ENCODE data around the gene TTC28. TPM values are rescaled to one million over a fixed set of nuclear protein-coding genes. Genes with fewer than 3 reads are reported as not detected.

The TTC28 gene
- total and polyA plus RNA-seq, 8 donors = 2.2 to 18.6 (median 11.5) TPM

- intact Hi-C loops (cut with DNase I) = loop anchor here in 2 of 3 donors (5.0 to 10.0 kb wide), 2 partner anchors 109 to 112 kb away; no protein-coding TSS in a partner anchor
- no peaks in the 10 kb centered on the region for H3K4me1 ChIP-seq
- 91 to 97% methylated on average over 6 of the region's 6 CpGs for WGBS, 2 donors
Observed at GRCh38 chr22:28004021-28004420, 675.6 kb downstream of the TTC28 start.

DNA sequence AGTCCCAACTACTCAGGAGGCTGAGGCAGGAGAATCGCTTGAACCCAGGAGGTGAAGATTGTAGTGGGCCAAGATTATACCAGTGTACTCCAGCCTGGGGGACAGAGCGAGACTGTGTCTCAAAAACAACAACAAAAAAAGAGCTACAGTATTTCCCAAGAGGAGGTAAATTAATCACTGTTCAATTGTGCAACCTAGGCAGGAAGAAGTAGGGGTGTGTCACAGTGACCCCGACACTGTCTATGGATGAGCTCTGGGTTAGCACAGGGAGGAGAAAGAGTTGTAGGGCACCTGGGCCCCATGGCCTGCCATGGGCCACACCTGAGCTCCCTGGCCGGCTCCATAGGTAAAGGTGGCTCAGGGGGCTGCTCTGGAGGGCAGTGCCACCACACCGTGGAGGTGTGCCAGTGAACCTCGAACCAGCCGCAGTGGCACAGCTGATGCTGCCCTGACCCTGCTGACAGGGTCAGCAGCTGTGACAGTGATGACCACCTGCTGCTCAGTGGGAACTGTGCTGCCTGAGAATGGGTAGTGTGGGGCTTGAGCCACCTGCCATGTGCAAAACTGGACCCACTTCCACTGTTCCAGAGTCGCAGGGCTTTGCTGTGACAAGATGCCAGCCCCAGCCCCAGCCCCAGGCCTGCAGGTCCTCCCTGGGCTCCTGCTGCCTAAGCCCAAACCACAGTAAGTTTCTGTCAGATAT lies 676.6 kb downstream of the TTC28 start:
- ATAC-seq (no peak), FAIRE-seq (no peak), DNase-seq (no peak)
- H3K4me1 ChIP-seq = no peaks in the 10 kb centered on the region
- H3K36me3 ChIP-seq = no peaks in the 10 kb centered on the region
- H3K27ac ChIP-seq = no peak overlapping the region
- no peaks in the 10 kb centered on the region for H3K9me3 ChIP-seq
- WGBS, 2 donors = 89 to 92% methylated on average over 8 of the region's 8 CpGs
- no peak for TF ChIP-seq CTCF (IDR thresholded peaks at IDR 0.05)
- intact Hi-C loops (cut with DNase I) = loop anchor here in 2 of 3 donors (5.0 to 10.0 kb wide), 2 partner anchors 108 to 111 kb away; no protein-coding TSS in a partner anchor
- H3K4me3 ChIP-seq = no peak overlapping the region
- H3K27me3 ChIP-seq = no peaks in the 10 kb centered on the region

More at GRCh38 chr22:28004021-28004420, 675.6 kb downstream of the TTC28 start:
- Histone ChIP-seq H3K4me3 (no peak overlapping the region), H3K27ac (no peak overlapping the region), H3K9me3 (no peaks in the 10 kb centered on the region), H3K27me3 (no peaks in the 10 kb centered on the region), H3K36me3 (no peaks in the 10 kb centered on the region)
- ATAC-seq = no peak
- DNase-seq = no peak
- FAIRE-seq = no peak
- no peak for TF ChIP-seq CTCF (IDR thresholded peaks at IDR 0.05)

DNA sequence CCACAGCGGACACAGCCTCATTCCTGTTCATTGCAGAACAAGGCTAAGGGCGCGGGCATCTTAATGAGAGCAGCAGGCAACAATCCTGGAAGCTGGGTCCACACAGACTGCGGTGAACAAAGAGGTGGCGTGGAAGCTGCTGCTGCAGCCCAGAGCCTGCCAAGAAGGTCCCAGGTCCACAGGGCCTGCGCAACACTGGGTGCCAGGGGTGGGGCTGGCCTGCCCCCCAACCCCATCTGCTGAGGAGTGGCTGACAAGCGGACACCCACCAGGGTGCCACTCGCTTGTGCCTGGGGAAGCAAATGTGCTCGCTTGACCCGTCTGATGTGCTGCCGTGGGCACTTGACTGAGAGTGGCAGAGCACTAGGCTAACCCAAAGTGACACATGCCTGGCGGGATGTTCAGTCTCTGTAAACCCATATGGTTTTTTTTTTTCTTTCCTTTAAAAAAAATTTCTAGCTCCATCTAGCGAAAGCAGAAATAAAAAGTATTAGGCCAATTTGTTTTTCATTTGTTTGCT lies 677.4 kb downstream of the TTC28 start:
- Histone ChIP-seq H3K4me3 (no peak overlapping the region), H3K27me3 (no peaks in the 10 kb centered on the region), H3K4me1 (no peaks in the 10 kb centered on the region), H3K36me3 (no peaks in the 10 kb centered on the region), H3K9me3 (no peaks in the 10 kb centered on the region), H3K27ac (no peak overlapping the region)
- FAIRE-seq (no peak), ATAC-seq (no peak), DNase-seq (no peak)
- WGBS, 2 donors = 93 to 95% methylated on average over 13 of the region's 13 CpGs
- no peak for TF ChIP-seq CTCF (IDR thresholded peaks at IDR 0.05)
- intact Hi-C loops (cut with DNase I) = loop anchor here in 2 of 3 donors (5.0 to 10.0 kb wide), 2 partner anchors 107 to 110 kb away; no protein-coding TSS in a partner anchor

DNA sequence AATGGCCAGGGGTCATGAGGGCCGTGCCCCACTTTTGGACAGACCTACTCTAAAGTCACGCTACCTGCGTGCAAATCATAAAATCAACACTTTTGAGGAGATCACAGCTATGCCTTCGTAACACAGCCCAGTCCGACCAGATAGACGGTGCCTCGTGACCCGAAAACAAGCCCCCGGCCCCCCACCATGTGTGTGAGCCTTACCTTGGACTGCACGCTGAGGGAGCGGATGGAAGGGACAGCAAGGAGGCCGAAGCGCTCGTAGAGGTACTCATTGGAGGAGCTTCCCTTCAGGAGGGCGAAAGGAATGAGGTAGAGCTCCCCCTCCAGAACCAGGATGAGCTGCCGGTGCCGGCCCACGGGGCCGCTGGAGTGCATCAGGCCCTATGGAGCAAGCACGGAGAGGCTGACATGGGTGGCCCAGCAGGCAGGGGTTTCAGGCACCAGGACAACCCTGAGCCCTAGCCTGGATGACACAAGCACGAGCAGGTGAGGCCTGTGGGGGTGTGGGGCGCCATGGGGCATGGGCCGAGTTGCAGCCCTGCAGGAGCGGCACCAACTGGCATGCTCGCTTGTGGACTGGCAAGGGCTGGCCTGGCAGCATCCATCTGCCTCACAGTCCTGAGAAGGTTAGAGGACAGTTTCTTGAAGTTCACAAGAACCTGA lies 678.3 kb downstream of the TTC28 start:
- TF ChIP-seq CTCF (IDR thresholded peaks at IDR 0.05) = no peak
- FAIRE-seq (no peak), DNase-seq (no peak), ATAC-seq (no peak)
- no peaks in the 10 kb centered on the region for H3K27me3 ChIP-seq
- no peak overlapping the region for H3K27ac ChIP-seq
- no peaks in the 10 kb centered on the region for H3K36me3 ChIP-seq
- intact Hi-C loops (cut with DNase I) = loop anchor here in 2 of 3 donors (5.0 to 10.0 kb wide), 2 partner anchors 107 to 109 kb away; no protein-coding TSS in a partner anchor
- H3K4me3 ChIP-seq = no peak overlapping the region
- H3K9me3 ChIP-seq = no peaks in the 10 kb centered on the region
- 95 to 97% methylated on average over 24 to 25 of the region's 25 CpGs for WGBS, 2 donors
- H3K4me1 ChIP-seq = no peaks in the 10 kb centered on the region
